Suprapubic skin (tissue), 3 donors: ENCODE data around the gene MSL3B.

Experiments
- CTCF ChIP-seq, 2 donors: fragments of 200-600 bp in 1 of 2; fragments of 450-650 bp in 1 of 2; sonication (generic) in 1 of 2; IDR thresholded peaks; one replicate each; pipeline ENCODE4 v1.5.1; 2016 to 2019; ENCODE audit warnings: antibody characterized with exemption in 2 of 2, mild to moderate bottlenecking in 1 of 2, moderate library complexity in 1 of 2
- POLR2AphosphoS5 ChIP-seq, 3 donors: sonication (generic); formaldehyde crosslinking; IDR thresholded peaks; one replicate each; pipeline ENCODE4 v1.6.1; 2017; ENCODE audit warnings: antibody characterized with exemption in 3 of 3

- no peak for TF ChIP-seq CTCF (IDR thresholded peaks at IDR 0.05)
- TF ChIP-seq POLR2AphosphoS5 (IDR thresholded peaks at IDR 0.05) = no peak
Measured at GRCh38 chr2:233853883-233854240, 14.3 kb downstream of the MSL3B start.
